ENCODE measurements around the gene RABGAP1L.
"Not testable (repeated sequence)": the region's sequence is repeated elsewhere in the genome, so short reads cannot be mapped to it uniquely, and the experiment has no call there.

RABGAP1L gene

DNA sequence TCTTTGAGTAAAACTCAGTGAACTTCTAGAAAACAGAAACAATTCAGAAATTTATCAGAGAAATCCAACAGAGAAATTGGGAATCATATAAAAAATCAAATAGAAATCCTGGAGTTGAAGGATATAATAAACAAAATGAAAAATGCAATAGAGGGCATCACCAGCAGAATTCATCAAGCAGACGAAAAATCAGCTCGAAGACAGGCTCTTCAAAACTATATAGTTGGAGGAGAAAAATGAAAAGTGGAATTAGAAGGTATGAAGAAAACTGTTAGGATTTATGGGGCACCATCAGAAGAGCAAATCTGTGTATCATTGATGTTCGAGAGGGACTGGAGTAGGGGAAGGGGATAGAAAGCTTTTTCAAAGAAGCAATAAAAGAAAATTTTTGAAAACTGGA, 167.0 kb downstream of the RABGAP1L start:
- H3K27ac ChIP-seq: no peak overlapping the region
- POLR2A ChIA-PET (ENCODE audit: low non-redundant PET): no interaction called here
- no peak for DNase-seq (ENCODE audit: low spot score)
- CTCF ChIA-PET: no interaction called here
- TF ChIP-seq, protein P1, sequence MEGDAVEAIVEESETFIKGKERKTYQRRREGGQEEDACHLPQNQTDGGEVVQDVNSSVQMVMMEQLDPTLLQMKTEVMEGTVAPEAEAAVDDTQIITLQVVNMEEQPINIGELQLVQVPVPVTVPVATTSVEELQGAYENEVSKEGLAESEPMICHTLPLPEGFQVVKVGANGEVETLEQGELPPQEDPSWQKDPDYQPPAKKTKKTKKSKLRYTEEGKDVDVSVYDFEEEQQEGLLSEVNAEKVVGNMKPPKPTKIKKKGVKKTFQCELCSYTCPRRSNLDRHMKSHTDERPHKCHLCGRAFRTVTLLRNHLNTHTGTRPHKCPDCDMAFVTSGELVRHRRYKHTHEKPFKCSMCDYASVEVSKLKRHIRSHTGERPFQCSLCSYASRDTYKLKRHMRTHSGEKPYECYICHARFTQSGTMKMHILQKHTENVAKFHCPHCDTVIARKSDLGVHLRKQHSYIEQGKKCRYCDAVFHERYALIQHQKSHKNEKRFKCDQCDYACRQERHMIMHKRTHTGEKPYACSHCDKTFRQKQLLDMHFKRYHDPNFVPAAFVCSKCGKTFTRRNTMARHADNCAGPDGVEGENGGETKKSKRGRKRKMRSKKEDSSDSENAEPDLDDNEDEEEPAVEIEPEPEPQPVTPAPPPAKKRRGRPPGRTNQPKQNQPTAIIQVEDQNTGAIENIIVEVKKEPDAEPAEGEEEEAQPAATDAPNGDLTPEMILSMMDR (conservative IDR thresholded peaks at IDR 0.05; ENCODE audit: low read depth): no peak

DNA sequence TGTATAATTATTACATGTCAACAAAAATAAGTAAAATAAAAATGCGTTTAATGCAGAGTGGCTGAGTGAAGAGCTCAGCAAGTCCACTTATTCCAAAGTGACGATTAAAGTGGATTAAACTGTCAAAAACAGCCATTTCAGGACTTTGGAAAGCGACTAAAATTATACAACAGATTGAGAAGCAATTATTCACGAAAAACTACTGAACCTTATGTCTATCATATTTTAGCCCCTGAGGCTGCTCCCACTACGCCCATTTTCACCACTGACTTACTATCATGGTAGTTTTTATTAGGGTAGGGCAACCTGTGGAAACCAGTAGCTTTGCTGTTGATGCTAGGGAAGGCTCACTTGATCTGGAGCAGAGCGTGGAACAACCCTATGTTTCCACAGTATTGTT, 174.1 kb downstream of the RABGAP1L start:
- ChIA-PET CTCF (interaction anchor here (0.6 kb wide), 1 partner anchor 216 kb away, joined by 3 read pairs; no protein-coding TSS in a partner anchor), POLR2A (ENCODE audit: low non-redundant PET) (no interaction called here)
- no peak overlapping the region for H3K27ac ChIP-seq
- TF ChIP-seq, protein P1 (conservative IDR thresholded peaks at IDR 0.05; ENCODE audit: low read depth): no peak
- no peak for DNase-seq (ENCODE audit: low spot score)

DNA sequence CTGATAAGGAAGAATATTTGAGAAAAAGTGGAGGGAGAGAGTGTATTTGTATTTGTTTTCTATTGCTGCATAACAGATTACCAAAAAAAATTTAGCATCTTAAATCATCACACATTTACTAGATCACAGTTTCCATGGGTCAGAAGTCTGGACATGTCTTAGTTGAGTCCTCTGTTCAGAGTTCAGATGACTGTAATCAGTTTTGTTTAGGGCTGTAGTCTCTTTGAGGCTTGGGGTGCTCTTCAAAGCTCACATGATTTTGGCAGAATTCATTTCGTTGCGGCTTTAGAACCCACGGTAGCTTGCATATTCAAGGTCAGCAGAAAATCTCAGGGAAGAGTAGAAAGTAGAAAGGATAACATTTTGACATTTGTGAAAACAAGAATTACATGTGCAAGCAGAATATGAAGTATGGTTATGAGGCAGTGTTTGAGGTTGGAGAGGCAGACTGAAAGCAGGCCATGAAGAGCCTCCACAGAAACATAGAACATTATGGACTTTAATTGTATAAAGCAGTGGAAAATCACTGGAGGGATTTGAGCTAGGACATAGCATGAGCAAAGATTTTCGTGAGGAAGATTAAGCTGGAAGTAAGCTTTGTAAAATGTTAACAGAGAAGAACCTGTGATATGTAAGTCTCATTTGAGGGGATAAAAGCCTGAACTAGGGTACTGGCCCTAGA, 177.8 kb downstream of the RABGAP1L start:
- no peak for DNase-seq (ENCODE audit: low spot score)
- ChIA-PET CTCF (no interaction called here), POLR2A (ENCODE audit: low non-redundant PET) (no interaction called here)
- TF ChIP-seq, protein P1 (conservative IDR thresholded peaks at IDR 0.05; ENCODE audit: low read depth): no peak
- no peak overlapping the region for H3K27ac ChIP-seq

DNA sequence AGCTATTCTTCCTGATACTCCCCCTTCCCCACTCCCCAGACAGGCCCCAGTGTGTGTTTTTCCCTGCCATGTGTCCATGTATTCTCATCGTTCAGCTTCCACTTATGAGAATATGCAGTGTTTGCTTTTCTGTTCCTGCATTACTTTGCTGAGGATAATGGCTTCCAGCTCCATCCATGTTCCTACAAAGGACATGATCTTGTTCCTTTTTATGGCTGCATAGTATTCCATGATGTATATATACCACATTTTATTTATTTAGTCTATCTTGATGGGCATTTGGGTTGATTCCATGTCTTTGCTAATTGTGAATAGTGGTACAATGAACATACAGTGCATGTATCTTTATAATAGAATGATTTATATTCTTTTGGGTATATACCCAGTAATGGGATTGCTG, 181.1 kb downstream of the RABGAP1L start:
- CTCF ChIA-PET: interaction anchor here (0.6 to 0.7 kb wide), 2 partner anchors 19 to 79 kb away, joined by 3 read pairs; no protein-coding TSS in a partner anchor
- POLR2A ChIA-PET (ENCODE audit: low non-redundant PET); DNase-seq (ENCODE audit: low spot score): not testable (repeated sequence)

GRCh38 chr1:174344162-174344561, 184.8 kb downstream of the RABGAP1L start:
- no peak overlapping the region for H3K27ac ChIP-seq
- POLR2A ChIA-PET (ENCODE audit: low non-redundant PET): no interaction called here
- DNase-seq (ENCODE audit: low spot score): no peak
- TF ChIP-seq, protein P1 (conservative IDR thresholded peaks at IDR 0.05; ENCODE audit: low read depth): no peak
- CTCF ChIA-PET: no interaction called here

More for the DNA sequence above, 181.1 kb downstream of the RABGAP1L start:
- H3K27ac ChIP-seq: not testable (repeated sequence)

- peak overlapping the region; percentile 35; the same call in 1 of the 2 replicates for H3K27ac ChIP-seq
- ChIA-PET POLR2A (ENCODE audit: low non-redundant PET) (no interaction called here), CTCF (no interaction called here)
- TF ChIP-seq, protein P1 (conservative IDR thresholded peaks at IDR 0.05; ENCODE audit: low read depth): no peak
- DNase-seq (ENCODE audit: low spot score): no peak
Observed at GRCh38 chr1:174352117-174352516, 192.8 kb downstream of the RABGAP1L start.

DNA sequence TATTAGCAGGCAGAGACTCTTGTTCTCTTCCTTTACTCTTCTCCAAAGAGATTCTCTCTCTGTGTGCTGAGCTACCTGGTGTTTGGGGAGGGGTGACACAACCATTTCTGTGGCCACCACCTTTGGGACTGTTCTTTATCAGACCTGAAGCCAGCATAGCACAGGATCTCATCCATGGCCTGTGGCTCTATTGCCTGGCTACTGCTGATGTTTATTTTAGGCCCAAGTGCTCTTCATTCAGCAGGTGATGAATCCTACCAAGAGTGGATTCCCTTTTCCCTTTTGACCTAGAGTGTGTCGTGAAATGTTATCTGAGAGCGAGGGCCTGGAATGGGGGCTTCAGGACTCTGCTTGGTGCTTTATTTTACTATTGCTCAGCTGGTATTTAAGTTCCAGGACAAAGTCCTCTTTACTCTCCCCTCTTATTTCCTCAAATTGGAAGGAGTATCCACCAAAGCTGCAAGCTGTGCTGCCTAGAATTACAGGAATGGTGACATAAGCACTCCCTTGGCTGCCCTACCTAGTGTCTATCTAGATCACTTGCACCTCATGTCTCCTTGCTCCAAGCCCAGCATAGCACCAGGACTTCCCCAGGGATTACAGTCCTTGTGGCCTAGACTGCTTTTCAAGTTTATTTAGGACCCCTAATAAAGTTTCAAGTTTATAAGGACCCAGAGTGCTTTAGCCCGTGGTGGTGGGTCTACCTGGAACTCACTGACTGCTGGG, 193.7 kb downstream of the RABGAP1L start:
- H3K27ac ChIP-seq: no peak overlapping the region
- TF ChIP-seq, protein P1 (conservative IDR thresholded peaks at IDR 0.05; ENCODE audit: low read depth): no peak
- ChIA-PET CTCF (no interaction called here), POLR2A (ENCODE audit: low non-redundant PET) (no interaction called here)
- no peak for DNase-seq (ENCODE audit: low spot score)

Data from RWPE1 (cell line).